Subcutaneous adipose tissue (tissue), 4 donors: Measurements from ENCODE around the gene THEMIS. TPM values are rescaled to one million over a fixed set of nuclear protein-coding genes. Genes with fewer than 3 reads are reported as not detected.

Experiments used
- total RNA-seq, 4 donors: library from RNA; depleted of rRNA; stranded (reverse); fragments of >200 nt; gene quantifications; one replicate each; pipeline ENCODE4 v1.1.0, GENCODE V29; 2016
- TF ChIP-seq, protein P1 (sequence below): fragments of 450-650 bp; IDR thresholded peaks from one replicate; pipeline ENCODE4 v1.5.1; 2016; ENCODE audit warnings: low read depth, mild to moderate bottlenecking, control low read depth, antibody characterized with exemption, moderate library complexity

THEMIS gene
- total RNA-seq, 4 donors from 2014 or later: 0.19 to 1.2 (median 1.0) TPM

DNA sequence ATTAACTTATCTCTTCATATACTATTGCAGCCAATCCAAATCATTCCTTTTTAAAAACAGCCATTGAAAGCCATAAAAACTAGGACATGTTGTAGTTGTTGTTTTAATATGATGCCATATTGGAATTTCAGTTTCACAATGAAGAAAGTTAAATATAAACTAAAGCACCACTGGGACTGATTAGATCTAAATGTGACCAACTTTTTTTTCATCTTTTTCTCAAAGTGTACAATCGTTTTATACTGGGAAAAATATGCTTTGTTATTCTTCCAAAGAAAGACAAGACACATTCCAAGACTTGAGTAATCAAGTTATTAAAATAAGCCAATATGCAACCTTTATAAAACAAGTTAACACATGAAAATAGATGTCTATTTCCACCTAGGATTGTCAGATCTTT is 68.5 kb downstream of the THEMIS start:
- TF ChIP-seq, protein P1, sequence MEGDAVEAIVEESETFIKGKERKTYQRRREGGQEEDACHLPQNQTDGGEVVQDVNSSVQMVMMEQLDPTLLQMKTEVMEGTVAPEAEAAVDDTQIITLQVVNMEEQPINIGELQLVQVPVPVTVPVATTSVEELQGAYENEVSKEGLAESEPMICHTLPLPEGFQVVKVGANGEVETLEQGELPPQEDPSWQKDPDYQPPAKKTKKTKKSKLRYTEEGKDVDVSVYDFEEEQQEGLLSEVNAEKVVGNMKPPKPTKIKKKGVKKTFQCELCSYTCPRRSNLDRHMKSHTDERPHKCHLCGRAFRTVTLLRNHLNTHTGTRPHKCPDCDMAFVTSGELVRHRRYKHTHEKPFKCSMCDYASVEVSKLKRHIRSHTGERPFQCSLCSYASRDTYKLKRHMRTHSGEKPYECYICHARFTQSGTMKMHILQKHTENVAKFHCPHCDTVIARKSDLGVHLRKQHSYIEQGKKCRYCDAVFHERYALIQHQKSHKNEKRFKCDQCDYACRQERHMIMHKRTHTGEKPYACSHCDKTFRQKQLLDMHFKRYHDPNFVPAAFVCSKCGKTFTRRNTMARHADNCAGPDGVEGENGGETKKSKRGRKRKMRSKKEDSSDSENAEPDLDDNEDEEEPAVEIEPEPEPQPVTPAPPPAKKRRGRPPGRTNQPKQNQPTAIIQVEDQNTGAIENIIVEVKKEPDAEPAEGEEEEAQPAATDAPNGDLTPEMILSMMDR: no peak

GRCh38 chr6:127824061-127824460 is 76.8 kb downstream of the THEMIS start:
- TF ChIP-seq, protein P1: no peak

DNA sequence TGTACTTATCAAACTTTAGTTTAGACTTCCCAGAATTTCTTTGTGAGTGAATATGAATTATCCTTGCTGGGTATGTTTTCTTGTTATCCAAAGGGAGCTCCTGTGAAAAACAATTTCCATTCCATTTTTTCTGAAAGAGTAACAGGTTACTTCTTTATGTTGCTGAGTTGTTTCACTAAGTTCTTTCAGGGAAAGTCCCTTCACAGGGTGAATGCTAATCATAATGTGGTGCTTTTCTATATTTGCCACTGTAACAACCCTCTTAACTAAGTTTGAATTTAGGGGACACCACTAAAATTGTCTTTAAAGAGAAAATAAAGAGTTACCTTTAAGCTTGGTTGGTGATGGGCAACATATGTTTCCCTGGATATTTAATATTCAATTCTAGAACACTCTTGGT is 79.4 kb downstream of the THEMIS start:
- TF ChIP-seq, protein P1: no peak

GRCh38 chr6:127818149-127818548 is 82.7 kb downstream of the THEMIS start:
- TF ChIP-seq, protein P1: no peak

- TF ChIP-seq, protein P1: no peak
Measured at GRCh38 chr6:127816643-127817042, 84.2 kb downstream of the THEMIS start.

DNA sequence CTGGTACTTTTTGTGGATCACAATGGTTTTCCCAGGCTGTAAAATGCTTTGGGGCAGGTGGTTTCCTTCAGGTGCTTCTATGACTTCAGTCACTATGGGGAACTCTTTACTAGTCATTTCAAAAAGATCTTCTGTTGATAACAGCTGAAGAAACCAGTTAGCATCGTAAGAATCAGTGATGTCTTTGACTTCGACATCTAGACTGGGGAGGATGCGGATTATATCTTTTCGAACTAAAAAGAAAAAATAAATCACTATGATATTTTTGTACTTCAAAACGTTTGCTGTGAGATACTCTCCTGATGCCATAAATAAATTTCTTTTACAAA is 87.2 kb downstream of the THEMIS start:
- TF ChIP-seq, protein P1: no peak

DNA sequence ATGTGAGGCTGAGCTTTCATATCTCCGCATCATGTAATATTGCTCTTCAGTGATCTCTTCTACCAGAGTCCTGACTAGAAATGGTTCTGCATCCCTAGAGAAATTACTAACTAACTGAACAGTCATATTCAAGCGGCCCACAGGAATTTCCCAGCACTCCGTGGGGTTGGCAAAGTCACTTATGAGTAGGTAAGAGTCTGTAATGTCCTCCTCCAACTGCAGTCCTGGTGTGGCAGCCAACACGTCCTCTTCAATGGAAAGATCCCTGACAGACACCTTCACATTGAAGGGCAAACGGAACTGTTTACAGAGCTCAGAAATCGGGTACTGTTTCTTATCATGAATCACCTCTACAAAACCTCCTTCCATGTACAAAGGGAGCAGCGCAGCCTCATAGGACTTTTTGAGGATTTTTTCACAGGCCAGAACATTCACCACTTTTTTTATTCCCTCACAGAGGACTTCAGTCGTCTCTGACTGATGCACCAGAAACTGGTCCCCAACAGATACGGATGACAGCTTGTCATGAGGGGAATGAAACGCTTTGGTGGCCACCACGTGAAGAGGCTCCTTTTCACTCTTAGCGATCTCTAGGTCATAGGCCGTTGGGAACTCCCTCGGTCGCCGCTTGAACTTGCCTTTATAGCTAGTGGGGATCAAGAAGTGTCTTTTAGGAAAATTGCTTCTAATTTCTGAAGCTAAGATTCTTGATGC is 87.7 kb downstream of the THEMIS start:
- TF ChIP-seq, protein P1: no peak
